Keratinocyte (primary cell): ENCODE data around the gene KIR2DL3. TPM values are rescaled to one million over a fixed set of nuclear protein-coding genes. Genes with fewer than 3 reads are reported as not detected.
"Not testable (repeated sequence)": the region's sequence is repeated elsewhere in the genome, so short reads cannot be mapped to it uniquely, and the experiment has no call there.

ENCODE experiments used
- DNase-seq: peaks from one replicate; pipeline ENCODE4 v3.0.0-alpha.2; 2011; ENCODE audit warnings: low read depth, missing footprints, low spot score
- FAIRE-seq: peaks from 2 replicates; lab custom pipeline; 2011; peaks lifted over from hg19 to GRCh38; lab: Jason Lieb, UNC
- H2AFZ ChIP-seq: 2 replicates; pipeline ENCODE4 v1.6.0; 2012; ENCODE audit warnings: low read length, control low read depth, inconsistent platforms; ENCODE audit not compliant: control insufficient read depth
- H3K27ac ChIP-seq: 2 replicates; pipeline ENCODE4 v1.5.1; 2011; ENCODE audit warnings: low read length; ENCODE audit not compliant: control insufficient read depth, insufficient read depth
- H3K27me3 ChIP-seq: 3 replicates; pipeline ENCODE4 v1.6.0; 2011; ENCODE audit warnings: low read length; ENCODE audit not compliant: control insufficient read depth, insufficient read depth; ENCODE audit errors: extremely low read depth
- H3K36me3 ChIP-seq, 2 experiments: 2 replicates in 1 of 2; 3 replicates in 1 of 2; pipeline ENCODE4 v1.5.1; 2011; ENCODE audit warnings: low read length in 2 of 2, mild to moderate bottlenecking in 1 of 2; ENCODE audit not compliant: control insufficient read depth in 2 of 2, insufficient read depth in 2 of 2; ENCODE audit errors: extremely low read depth in 1 of 2
- H3K4me1 ChIP-seq: 3 replicates; pipeline ENCODE4 v1.5.1; 2011; ENCODE audit warnings: low read length; ENCODE audit not compliant: control insufficient read depth, insufficient read depth; ENCODE audit errors: extremely low read depth
- H3K4me2 ChIP-seq: 3 replicates; pipeline ENCODE4 v1.6.0; 2011; ENCODE audit warnings: low read depth, low read length; ENCODE audit not compliant: control insufficient read depth, insufficient read depth; ENCODE audit errors: extremely low read depth
- H3K4me3 ChIP-seq, 3 experiments: fragments of 200-600 bp in 1 of 3; sonication (generic) in 1 of 3; 2 replicates in 2 of 3; 3 replicates in 1 of 3; pipeline ENCODE4 v1.5.1; 2011 to 2016; ENCODE audit warnings: low read length in 3 of 3, mild to moderate bottlenecking in 3 of 3, control low read depth in 2 of 3, inconsistent platforms in 1 of 3, low read depth in 1 of 3, mixed read lengths in 1 of 3, mixed run types in 1 of 3, moderate library complexity in 1 of 3; ENCODE audit not compliant: control insufficient read depth in 2 of 3, insufficient read depth in 2 of 3; ENCODE audit errors: extremely low read depth in 1 of 3
- H3K79me2 ChIP-seq: 2 replicates; pipeline ENCODE4 v1.6.0; 2012; ENCODE audit warnings: low read length; ENCODE audit not compliant: control insufficient read depth, insufficient read depth
- H3K9ac ChIP-seq: 3 replicates; pipeline ENCODE4 v1.6.0; 2011; ENCODE audit warnings: low read length; ENCODE audit not compliant: control insufficient read depth, insufficient read depth; ENCODE audit errors: extremely low read depth
- H3K9me1 ChIP-seq: 3 replicates; pipeline ENCODE4 v1.6.0; 2011; ENCODE audit warnings: low read length; ENCODE audit not compliant: control insufficient read depth, insufficient read depth; ENCODE audit errors: extremely low read depth
- H3K9me3 ChIP-seq: 2 replicates; pipeline ENCODE4 v1.5.1; 2012; ENCODE audit warnings: low read depth, low read length; ENCODE audit not compliant: control insufficient read depth
- H4K20me1 ChIP-seq: 3 replicates; pipeline ENCODE4 v1.6.0; 2011; ENCODE audit warnings: low read length; ENCODE audit not compliant: control insufficient read depth, insufficient read depth; ENCODE audit errors: extremely low read depth
- dilution Hi-C: fragments of 300-500 bp; cut with MboI; formaldehyde crosslinking; loops from one replicate; pipeline ENCODE4 v1.7.0; 2020; ENCODE audit warnings: low sequenced_read_pairs; ENCODE audit not compliant: extremely low pct_ligation_motif_present
- polyA plus RNA-seq, 5 experiments: library from polyadenylated mRNA; depleted of rRNA in 3 of 5; stranded (reverse) in 3 of 5; stranded (forward) in 1 of 5; unstranded in 1 of 5; fragments of >200 nt; gene quantifications; 1 replicate in 1 of 5; 2 replicates in 3 of 5; 3 replicates in 1 of 5; pipeline versions ENCODE4 v1.2.1 to v1.2.3, GENCODE V29; 2011 to 2012; ENCODE audit warnings: missing spikeins in 2 of 5, low read depth in 1 of 5, low replicate concordance in 1 of 5

KIR2DL3 gene
- polyA plus RNA-seq, 1 donor (not counting 4 experiments of a cell fraction or from before 2014, with no cell fraction given), result not detected

DNA sequence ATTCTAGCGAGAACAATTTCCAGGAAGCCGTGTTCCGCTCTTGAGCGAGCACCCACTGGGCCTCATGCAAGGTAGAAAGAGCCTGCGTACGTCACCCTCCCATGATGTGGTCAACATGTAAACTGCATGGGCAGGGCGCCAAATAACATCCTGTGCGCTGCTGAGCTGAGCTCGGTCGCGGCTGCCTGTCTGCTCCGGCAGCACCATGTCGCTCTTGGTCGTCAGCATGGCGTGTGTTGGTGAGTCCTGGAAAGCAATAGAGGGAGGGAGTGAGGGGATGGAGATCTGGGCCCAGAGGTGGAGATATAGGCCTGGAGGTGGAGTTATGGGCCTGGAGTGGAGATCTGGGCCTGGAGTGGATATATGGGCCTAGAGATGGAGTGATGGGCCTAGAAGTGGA, 31.3 kb downstream of the KIR2DL3 start, which contains the start of gene KIR2DL1:
Gene KIR2DL1, plus strand, starts transcription at position 148 of the 400 bp plus-strand sequence. Its CDS starts 58 bp downstream, at position 206.
- DNase-seq, H3K79me2 ChIP-seq, H3K9me3 ChIP-seq, H4K20me1 ChIP-seq, H3K27me3 ChIP-seq, H3K9me1 ChIP-seq, dilution Hi-C loops, H3K4me1 ChIP-seq, H3K9ac ChIP-seq, H3K27ac ChIP-seq, FAIRE-seq, H2AFZ ChIP-seq, H3K4me3 ChIP-seq, H3K4me2 ChIP-seq, H3K36me3 ChIP-seq: not testable (repeated sequence)

DNA sequence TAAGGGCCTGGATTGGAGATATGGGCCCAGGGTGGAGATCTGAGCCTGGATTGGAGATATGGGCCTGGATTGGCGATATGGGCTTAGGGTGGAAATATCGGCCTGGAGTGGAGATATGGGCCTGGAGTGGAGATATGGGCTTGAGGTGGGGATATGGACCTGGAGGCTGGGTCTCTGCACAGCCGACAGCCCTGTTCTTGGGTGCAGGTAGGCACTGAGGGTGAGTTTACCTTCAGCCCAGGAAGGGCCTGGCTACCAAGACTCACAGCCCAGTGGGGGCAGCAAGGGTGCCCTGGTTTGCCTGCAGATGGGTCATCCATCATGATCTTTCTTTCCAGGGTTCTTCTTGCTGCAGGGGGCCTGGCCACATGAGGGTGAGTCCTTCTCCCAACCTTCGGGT, 32.2 kb downstream of the KIR2DL3 start:
- H2AFZ ChIP-seq, DNase-seq, FAIRE-seq, H3K9me1 ChIP-seq, H3K9me3 ChIP-seq, H3K79me2 ChIP-seq, H3K36me3 ChIP-seq, dilution Hi-C loops, H3K4me2 ChIP-seq, H4K20me1 ChIP-seq, H3K4me3 ChIP-seq, H3K27ac ChIP-seq, H3K27me3 ChIP-seq, H3K9ac ChIP-seq, H3K4me1 ChIP-seq: not testable (repeated sequence)

DNA sequence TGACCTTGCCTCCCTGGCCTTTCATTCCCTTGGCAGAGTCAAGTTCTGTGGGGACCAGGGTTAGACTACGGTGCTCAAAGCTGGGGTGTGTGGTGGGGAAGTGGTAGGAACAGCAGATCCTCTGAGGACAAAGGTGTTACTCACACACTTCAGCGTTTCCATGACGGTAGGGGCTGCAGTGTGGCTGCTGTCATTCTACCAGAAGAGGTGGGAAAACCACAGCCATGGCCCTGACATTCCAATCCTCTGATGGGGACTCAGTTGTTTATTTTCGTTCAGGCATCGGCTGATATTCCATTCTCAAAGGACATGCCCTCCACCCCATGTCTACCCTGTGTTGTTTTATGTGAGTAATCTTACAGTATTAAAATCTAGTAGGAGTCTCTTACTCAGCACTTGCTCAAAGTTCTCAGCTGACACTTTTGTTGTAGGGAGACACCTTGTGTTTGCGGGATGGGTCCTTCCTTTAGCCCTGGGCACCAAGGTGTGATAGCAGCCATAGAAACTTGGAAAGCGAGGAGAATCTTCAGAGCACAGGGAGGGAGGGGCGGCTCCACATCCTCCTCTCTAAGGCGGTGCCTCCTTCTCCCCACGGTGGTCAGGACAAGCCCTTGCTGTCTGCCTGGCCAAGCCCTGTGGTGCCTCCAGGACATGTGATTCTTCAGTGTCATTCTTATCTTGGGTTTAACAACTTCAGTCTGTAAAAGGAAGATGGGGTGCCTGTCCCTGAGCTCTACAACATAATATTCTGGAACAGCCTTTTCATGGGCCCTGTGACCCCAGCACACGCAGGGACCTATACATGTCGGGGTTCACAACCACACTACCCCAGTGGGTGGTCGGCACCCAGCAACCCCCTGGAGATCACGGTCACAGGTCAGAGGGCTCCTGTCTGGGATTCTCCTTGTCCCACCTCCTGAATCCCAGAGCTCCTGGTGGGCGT, 33.0 kb downstream of the KIR2DL3 start:
- DNase-seq, H3K4me2 ChIP-seq, dilution Hi-C loops, H3K27me3 ChIP-seq, H3K27ac ChIP-seq, H3K4me3 ChIP-seq, H4K20me1 ChIP-seq, H2AFZ ChIP-seq, H3K9me1 ChIP-seq, H3K9me3 ChIP-seq, H3K4me1 ChIP-seq, H3K79me2 ChIP-seq, H3K36me3 ChIP-seq, H3K9ac ChIP-seq, FAIRE-seq: not testable (repeated sequence)

DNA sequence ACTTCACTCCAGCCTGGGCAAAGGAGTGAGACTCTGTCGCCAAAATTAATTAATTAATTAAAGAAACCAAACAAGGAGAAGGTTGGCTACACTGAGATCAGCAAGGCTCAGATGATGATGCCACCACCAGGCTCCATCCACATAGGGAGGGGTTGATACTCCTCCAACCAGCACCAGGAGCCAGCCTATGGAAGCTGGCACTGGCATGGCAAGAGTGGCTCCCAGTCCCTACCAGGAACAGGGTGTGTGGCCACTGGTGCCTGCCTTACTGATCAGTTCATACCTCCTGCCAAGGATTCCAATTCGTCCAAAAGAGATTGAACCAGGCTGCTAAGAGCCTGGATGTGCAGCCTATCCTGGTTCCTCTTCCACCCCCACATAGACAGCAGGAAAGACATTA, 34.4 kb downstream of the KIR2DL3 start:
- not testable (repeated sequence) for FAIRE-seq, DNase-seq

More for the DNA sequence above, 34.4 kb downstream of the KIR2DL3 start:
- H3K27me3 ChIP-seq, H3K9ac ChIP-seq, H3K4me2 ChIP-seq, dilution Hi-C loops, H3K36me3 ChIP-seq, H3K9me3 ChIP-seq, H4K20me1 ChIP-seq, H3K9me1 ChIP-seq, H3K4me1 ChIP-seq, H3K27ac ChIP-seq, H2AFZ ChIP-seq, H3K4me3 ChIP-seq, H3K79me2 ChIP-seq: not testable (repeated sequence)
